GM11168 (cell line): ENCODE data around the gene C19orf73.

Source experiments
- in situ Hi-C: fragments of 300-500 bp; cut with MboI; formaldehyde crosslinking; loops from one replicate; pipeline ENCODE4 v1.12.0; 2022; ENCODE audit warnings: low sequenced_read_pairs; ENCODE audit not compliant: unreplicated experiment

Gene C19orf73, protein sequence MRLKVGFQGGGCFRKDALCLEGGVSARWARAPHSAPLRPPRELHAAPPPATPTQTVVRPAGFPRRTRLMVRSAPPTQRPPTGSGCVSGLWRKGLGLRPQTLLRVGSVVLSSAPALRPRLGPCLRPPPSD

DNA sequence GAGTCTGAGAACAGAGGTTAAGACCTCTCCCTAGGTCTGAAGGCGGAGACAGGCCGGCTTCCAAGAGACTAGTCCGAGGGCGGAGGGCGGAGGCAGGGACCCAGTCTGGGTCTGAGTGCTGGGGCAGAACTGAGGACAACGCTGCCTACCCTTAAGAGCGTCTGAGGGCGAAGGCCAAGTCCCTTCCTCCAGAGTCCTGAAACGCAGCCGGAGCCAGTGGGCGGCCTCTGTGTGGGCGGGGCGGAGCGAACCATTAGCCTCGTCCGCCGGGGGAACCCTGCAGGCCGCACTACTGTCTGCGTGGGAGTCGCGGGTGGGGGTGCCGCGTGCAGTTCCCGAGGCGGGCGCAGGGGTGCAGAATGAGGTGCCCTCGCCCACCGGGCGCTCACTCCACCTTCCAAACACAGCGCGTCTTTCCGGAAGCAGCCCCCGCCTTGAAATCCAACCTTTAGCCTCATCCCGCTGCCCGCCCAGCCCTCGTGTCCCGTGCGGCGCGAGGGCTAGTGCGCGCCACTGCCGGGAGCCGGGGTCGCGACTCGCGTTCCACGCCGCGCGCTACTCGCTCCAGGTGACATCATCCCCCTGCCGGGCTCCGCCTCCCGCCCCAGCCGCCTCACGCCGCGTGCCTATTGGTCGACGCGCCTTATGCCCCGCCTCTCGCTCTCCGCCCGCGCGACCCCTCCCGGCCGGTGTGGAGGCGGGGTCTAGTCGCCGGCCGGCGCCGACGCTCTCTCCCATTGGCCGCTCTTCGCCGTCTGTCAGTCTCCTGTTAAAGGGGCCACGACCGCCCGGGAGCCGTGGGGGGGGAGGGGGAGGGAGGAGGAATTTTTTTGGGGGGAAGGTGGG is at the start of gene C19orf73:
C19orf73 (minus strand) TSS at position 579 of the 846 bp plus-strand sequence; CDS start at position 458, 121 bp downstream.
- in situ Hi-C loops = no loop called here

DNA sequence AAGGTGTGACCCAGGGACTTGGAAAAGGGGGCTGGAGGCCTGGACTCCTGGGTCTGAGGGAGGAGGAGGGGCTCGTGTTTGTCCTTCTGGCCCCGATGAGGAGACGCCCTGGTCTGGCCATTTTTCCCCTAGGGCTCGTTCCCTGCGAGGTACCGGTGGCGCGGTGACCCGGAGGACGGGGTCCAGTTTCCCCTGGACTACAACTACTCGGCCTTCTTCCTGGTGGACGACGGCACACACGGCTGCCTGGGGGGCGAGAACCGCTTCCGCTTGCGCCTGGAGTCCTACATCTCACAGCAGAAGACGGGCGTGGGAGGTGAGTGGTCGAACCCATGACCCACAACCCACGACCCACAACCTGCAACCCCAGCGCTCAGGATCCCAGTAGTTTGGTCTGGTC is 49.5 kb upstream of the C19orf73 start:
- in situ Hi-C loops = no loop called here

DNA sequence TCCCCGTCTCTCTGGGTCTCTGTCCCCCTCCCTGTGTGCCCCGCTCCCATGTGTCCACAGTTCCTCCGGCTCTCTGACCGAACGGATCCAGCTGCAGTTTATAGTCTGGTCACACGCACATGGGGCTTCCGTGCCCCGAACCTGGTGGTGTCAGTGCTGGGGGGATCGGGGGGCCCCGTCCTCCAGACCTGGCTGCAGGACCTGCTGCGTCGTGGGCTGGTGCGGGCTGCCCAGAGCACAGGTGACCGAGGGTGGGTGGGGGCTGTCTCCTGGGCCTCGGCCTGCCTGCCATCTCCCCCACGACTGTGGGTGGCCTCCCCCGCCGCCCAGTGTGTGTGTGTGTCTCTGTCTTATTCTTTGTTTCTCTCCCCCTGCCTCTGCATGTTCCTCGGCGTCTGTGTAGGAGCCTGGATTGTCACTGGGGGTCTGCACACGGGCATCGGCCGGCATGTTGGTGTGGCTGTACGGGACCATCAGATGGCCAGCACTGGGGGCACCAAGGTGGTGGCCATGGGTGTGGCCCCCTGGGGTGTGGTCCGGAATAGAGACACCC is 49.0 kb upstream of the C19orf73 start:
- in situ Hi-C loops = no loop called here

DNA sequence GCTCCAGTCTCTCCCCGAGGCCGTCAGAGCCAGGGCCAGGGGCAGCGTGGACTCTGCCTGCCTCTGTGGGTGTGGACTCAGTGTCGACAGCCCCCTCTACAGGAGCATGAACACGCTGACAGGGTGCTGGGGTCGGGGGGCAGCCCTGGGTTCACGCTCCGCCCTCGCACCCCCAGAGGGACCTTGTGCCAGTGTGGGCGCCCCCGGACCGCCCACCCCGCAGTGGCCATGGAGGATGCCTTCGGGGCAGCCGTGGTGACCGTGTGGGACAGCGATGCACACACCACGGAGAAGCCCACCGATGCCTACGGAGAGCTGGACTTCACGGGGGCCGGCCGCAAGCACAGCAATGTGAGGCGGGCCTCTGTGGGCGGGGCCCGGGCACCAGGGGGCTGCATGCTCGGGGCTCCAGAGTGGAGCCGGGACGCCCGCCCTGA is 46.9 kb upstream of the C19orf73 start:
- in situ Hi-C loops = no loop called here

DNA sequence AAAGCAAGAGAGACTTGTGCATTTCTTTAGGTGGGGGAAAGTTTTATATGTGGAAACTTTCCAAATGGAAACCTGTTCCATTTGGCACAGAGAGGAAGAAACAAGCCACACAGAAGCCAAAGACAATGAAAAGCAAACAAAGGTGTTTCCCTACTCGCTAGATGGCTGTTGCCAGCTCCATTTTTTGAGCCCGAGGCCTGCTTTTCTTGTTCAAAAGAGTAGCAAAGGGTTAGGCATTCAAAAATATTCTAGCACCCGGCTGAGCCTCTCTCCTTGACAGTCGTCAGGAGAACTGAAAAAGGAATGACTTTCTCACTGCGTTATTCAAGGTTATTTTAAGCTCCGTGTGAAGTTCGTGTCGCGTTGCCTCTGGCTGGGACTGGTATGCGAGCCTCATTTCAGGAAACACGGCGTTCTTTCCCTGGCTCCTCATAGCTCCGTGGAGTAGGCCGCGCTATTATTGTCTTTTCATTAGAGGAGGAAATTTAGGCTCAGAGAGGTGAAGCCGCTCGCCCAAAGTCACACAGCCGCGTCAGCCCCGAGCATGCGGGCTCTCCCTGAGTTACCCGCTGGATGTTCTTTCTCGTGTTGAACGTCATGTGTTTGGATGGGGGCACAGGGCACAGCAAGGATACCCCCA is 46.3 kb upstream of the C19orf73 start:
- in situ Hi-C loops = no loop called here

DNA sequence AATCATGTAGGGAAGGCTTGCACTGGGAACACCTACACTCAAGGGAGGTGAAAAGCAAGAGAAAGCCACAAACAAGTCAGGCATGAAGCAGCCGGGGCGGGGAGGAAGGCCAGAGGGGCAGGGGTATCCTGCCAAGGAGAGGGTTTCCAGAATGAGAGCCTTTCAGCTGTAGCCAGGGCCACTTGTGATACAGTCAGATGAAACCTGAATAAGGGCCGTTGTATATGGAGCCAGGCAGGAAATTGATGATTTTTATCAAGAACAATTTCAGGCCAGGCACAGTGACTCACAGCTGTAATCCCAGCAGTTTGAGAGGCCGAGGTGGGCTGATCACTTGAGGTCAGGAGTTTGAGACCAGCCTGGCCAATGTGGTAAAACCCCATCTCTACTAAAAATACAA is 43.0 kb upstream of the C19orf73 start:
- in situ Hi-C loops = no loop called here

DNA sequence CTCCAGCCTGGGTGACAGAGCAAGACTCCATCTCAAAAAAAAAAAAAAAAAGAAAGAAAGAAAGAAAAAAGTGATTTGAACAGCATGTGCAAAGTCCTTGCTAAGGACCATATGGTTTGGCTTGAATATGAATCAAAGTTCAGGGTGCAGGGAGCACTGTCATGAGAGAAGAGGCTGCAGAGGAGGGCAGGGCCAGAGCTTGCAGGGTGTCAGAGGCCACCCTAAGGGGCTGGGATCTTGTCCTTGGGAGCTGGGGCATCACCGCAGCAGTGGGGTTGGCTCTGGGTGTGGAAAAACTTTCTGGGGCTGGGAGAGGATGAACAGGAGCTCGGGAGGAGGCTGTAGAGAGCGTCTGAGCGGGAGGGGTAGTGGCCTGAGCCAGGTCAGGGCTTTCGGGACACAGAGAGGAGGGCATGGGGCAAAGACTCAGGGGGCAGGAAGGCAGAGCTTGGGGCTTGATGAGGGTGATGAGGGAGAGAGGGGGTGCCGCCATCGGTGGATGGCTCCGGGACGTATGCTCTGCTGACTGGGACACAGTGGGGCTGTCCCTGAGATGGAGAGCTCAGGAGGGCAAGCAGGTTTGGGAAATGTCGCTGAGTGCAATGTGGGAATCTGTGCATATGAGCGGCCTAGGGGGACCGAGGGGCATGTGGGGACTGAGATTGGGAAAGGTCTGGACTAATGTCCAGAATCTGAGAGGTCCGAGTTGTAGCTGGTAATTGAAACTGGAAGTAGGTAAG is 41.7 kb upstream of the C19orf73 start:
- in situ Hi-C loops = no loop called here

DNA sequence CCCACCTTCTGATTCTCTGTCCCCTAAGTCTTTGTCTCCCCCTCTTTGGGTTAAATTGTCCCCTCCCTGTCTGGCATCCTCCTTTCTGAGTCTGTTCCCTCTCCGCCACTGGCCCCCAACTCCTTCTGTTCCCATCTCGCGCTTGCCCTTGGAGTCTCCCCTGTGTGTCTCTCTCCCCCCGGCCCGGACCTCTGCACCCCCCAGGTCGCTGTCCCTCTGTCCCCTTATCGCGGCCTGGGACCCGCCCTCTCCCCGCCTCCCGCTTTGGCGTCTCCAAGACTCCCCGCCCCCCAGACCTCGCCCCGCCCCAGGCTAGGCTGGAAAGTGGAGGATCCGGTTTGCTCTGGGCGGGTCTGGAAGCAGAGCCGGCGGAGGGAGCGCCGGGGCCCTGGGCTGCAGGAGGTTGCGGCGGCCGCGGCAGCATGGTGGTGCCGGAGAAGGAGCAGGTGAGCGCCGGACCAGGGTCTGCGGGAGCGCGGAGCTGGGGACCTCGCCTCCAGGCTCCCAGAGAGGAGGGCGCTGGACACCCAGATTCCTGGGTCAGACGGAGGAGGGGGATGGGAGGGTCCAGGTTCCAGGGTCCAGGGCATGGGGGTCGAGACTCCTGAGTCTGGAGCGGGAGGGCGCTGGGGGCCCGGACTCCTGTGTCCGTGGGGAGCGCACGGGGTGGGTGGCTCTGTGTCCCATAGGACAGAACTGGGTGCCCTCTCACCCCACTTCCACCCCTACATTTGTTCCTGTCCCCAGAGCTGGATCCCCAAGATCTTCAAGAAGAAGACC is 38.7 kb upstream of the C19orf73 start, which contains the start of gene TRPM4:
TRPM4 (plus strand) TSS at position 348 of the 780 bp plus-strand sequence; CDS start at position 423, 75 bp downstream.
- in situ Hi-C loops = no loop called here

DNA sequence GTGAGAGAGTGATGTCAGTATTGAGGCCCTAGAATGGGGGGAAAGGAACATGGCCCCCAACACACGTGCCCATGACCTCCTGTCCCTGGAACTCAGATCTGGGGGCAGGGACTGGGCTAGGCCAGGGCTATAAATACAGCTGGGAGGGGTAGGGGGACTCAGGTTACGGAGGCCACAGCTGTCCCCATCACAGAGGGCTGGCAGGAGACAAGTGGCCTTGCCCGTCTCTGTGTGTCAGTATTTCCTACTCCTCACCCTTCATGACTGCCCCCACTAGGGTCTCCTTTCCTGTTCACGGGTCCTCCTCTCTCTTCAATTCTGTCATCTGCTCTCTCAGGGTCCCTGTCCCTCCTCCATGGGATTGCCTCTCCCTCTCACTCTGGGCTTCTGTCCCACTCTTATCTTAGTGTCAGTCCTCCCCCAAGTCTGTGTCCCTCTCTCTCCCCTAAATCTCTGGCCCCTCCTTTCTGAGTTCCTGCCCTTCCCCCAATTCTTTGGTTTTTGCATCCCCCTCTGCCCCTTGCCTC is 36.9 kb upstream of the C19orf73 start:
- in situ Hi-C loops = no loop called here

DNA sequence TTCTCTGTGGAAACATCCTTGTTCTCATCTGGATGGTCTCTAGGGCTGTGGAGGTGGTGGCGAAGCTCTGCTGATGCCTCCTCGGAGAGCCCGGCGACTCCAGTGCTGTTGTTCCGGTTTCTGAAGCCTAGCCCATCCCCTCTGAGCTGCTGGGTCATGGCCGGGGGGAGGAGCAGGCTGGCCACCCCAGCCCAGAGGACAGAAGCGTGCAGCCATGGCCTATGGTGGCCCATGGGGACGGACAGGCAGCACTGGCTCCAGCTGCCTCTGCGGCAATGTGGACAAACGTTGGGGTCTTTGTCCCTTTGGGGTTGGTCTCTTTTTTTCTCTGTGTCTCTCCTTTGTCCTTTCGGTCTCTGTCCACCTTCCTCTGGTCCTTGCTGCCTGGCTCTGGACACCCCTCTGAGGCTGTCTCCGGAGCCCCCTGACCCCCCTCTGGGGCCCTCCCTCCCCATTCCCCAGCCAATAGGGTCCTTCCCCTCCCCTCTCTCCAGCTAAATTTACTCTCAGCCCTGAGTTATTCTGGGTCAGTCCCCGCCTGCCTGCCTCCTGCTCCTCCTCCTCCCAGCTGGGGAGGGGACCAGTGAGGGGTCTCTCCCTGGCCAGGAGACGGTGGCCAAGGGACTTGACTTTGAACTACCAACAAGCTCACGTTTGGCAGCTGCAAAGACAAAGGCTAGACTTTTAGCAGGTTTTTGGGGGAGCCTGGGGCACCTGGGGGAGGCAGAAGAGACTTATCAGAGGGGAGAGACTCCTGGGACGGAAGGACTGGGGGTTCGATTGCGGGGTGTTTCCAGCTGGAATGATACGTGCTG is 36.3 kb upstream of the C19orf73 start, which contains the start of gene HRC:
HRC (minus strand) TSS at position 392 of the 815 bp plus-strand sequence; CDS start at position 233, 159 bp downstream.
- in situ Hi-C loops = no loop called here

DNA sequence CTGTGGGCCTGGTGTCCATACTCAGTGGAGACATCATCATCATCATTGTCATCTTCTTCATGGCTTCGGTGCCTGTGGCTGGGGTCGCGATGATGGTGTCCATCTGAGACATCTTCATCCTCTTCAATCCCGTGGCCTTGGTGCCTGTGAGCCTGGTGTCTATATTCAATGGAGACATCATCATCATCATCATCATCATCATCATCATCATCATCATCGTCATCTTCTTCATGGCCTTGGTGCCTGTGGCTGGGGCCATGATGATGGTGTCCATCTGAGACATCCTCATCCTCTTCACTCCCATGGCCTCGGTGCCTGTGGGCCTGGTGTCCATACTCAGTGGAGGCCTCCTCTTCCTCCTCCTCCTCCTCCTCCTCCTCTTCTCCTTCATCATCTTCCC is 35.3 kb upstream of the C19orf73 start:
- in situ Hi-C loops = no loop called here

DNA sequence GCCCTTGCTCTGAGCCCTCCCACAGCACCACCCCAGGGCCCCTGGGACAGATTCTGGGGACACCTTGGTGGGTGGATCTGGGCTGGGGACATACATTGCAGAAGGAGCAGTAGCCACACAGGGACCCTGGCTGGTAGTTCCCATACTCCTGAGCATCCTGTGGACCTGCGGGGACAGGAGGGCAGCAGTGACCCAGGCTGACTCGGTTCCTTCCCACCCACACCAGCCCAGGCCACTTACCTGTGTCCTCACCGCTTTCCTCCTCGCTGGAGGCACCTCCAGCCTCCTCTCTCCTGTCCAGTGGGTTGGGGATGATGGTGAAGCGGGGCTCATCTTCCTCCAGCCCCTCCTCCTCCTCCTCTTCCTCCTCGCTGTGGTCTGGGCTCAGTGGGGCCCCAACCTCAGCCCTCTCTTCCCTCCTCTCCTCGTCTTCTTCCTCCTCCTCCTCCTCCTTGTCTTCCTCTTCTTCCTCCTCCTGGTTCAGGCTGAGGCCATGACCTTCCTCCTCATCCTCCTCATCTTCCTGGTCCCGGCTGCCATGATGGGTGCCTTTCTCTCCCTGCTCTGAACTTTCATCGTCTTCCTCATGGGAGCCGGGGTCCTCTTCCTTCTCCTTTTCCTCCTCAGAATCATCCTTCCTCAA is 34.3 kb upstream of the C19orf73 start:
- in situ Hi-C loops = no loop called here

DNA sequence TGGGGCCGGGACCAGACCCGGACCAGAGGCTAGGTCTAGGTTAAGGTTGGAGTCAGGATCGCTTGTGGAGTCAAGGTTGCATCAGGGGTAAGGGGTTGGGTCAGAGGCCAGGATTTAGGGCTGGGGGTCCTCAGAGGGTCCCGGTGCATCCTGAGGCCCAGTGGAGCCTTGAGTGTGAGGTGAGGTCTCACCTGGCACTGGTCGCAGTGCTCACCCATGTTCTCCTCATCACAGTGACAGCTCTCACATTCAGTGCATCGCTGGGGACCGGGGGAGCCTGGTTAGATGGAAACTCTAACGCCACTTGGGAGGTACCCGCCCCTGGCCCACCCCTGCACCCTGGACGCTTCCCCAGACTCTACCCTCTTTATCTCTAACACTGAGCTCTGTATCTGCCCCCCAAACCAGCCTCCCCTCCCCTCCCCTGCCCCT is 33.2 kb upstream of the C19orf73 start:
- in situ Hi-C loops = no loop called here

DNA sequence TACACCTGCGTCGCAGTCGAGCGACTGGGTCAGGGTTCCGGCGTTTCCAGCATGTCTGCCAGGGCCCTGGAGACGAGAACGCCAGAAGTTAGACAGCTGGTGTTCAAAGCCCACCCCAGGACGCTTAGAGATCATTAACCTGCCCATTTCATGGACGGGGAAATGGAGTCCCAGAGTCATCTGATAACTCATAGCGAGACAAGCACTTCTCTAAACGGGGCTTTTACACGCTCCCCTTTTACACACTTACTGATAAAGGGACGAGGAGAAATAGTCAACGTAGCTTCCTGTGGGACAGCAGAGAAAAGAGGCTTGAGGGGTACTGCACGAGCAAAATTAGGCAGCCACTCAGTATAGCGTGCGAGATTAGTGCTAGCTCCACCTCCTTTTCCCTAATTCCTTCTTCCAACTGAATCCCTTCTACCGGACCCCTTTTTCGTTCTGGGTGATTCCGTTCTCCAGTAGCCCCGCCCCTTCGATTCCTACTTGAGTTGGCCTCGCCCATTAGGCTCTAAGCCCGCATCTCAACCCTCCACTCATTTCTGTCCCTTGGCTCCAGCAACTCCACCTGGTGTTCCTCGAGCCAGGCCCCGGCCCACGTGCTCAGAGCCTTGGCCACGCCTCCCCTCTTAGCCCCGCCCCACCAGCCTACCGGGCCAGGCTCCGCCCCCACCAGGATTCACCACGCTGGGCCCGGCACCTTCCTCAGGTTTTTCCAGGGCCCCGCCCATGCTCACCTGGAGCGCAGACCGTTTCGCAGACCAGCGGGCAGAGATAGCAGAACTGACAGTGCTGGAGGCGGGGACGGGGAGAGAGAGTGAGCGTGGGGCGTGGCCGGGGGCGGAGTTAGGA is 32.5 kb upstream of the C19orf73 start:
- in situ Hi-C loops = no loop called here

DNA sequence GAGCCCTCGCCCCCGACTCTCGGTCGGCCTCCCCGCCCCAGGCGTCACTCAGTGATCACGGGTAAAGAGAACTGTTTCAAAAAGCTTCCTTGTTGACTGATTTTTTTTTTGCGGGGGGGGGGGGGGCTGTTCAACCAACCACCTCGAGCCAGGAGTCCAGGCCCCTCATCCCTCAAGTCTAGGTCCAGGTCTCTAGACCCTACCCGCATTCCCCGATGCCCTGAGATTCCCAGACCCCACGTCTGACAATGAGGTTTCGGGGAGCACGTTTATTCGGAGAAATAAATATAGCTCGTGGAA is 32.0 kb upstream of the C19orf73 start:
- in situ Hi-C loops = no loop called here

DNA sequence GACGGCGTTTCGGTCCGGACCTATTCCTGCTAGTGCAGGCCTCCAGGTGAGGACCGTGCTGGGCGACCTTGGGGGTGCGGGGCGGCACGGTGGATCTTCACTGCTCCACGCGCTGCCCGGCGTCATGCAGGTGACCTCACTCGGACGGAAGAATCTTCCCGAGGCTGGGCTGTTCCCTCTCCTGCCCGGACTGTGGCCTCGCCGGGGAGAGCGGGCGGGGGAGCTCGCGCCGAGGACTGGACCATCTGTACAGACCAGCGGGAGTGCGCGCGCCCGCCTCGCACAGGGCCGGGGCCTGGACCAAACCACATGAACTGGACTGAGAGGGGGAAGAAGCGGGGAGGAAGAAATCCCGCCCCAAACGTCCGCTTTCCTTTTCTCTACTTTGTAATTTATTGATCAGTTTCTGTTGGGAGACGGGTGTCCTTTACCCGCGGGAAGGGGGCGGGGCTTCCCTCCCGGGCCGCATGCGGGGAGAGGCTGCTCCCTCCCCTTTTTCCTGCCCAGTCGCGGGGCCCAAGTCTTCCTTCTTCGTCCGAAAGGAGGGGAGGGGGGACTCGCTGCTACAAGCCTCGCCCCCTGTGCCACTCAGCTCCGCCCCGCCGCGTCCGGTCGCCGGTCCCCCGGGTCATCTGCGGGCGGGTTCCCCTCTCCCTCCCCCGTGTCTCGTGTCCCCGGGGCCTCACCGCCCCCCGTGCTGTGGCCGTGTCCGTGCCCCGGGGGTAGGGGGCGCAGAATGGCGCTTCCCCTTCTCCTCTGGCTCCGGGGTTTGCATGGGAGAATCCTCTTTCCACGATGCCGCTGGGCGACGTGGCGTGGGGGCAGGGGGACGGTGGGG is 31.4 kb upstream of the C19orf73 start:
- in situ Hi-C loops = no loop called here
